ENCODE data around the gene CDH4.
"Not testable (repeated sequence)": the region's sequence is repeated elsewhere in the genome, so short reads cannot be mapped to it uniquely, and the experiment has no call there.

The CDH4 gene

GRCh38 chr20:61979701-61980635 is 727.9 kb downstream of the CDH4 start:
- no peak overlapping the region for H4K8ac ChIP-seq (ENCODE audit: low read depth, low read length)
- H3K4me3 ChIP-seq (ENCODE audit: low read depth, low read length) = no peak overlapping the region
- no CpG with 5 or more reads among the region's 65 CpGs for WGBS (ENCODE audit: extremely low coverage, insufficient coverage, insufficient read length)

GRCh38 chr20:61980647-61981583 is 728.9 kb downstream of the CDH4 start:
- Histone ChIP-seq H3K9me3 (ENCODE audit: insufficient read depth, low read depth, low read length) (no peaks in the 10 kb centered on the region), H3K23ac (ENCODE audit: low read length) (no peak overlapping the region), H2AK5ac (ENCODE audit: low read length) (no peak overlapping the region), H3K4me2 (ENCODE audit: low read length) (no peak overlapping the region), H3K14ac (ENCODE audit: low read length) (no peak overlapping the region), H3K79me1 (ENCODE audit: low read length) (no peaks in the 10 kb centered on the region), H3K36me3 (ENCODE audit: control insufficient read depth in 1 of 2, insufficient read depth in 2 of 2, low read length in 2 of 2) (peaks cover 39 to 49% of the 10 kb centered on the region in 2 experiments), H3K79me2 (ENCODE audit: control insufficient read depth, insufficient read depth, low read length, poor library complexity) (no peaks in the 10 kb centered on the region), H2BK12ac (ENCODE audit: low read length) (no peak overlapping the region), H3K27me3 (ENCODE audit: insufficient read depth, low read length) (no peaks in the 10 kb centered on the region), H2BK120ac (ENCODE audit: insufficient read depth, low read length, poor library complexity) (no peak overlapping the region), H4K91ac (ENCODE audit: low read depth, low read length) (no peak overlapping the region), H3K18ac (ENCODE audit: low read length) (no peak overlapping the region), H4K8ac (ENCODE audit: low read depth, low read length) (no peak overlapping the region), H3K9ac (ENCODE audit: low read length) (no peak overlapping the region), H2BK5ac (ENCODE audit: low read depth, low read length, poor library complexity) (no peak overlapping the region), H3K4me3 (ENCODE audit: low read depth, low read length) (no peak overlapping the region), H3K4ac (ENCODE audit: low read depth, low read length) (no peak overlapping the region), H3K27ac (ENCODE audit: low read depth, low read length) (no peak overlapping the region), H2AFZ (ENCODE audit: insufficient read depth, low read length, poor library complexity) (no peak overlapping the region), H3K4me1 (ENCODE audit: control insufficient read depth in 1 of 2, insufficient read depth in 2 of 2, low read length in 2 of 2) (no peaks in the 10 kb centered on the region), H4K12ac (ENCODE audit: low read depth, low read length) (no peak overlapping the region)
- no CpG with 5 or more reads among the region's 22 CpGs for WGBS (ENCODE audit: extremely low coverage, insufficient coverage, insufficient read length)
- DNase-seq = peak in 1 of 2 donors; percentile 29

More at GRCh38 chr20:61979701-61980635, 727.9 kb downstream of the CDH4 start:
- H3K14ac ChIP-seq (ENCODE audit: low read length) = no peak overlapping the region
- H3K79me1 ChIP-seq (ENCODE audit: low read length) = no peaks in the 10 kb centered on the region
- no peaks in the 10 kb centered on the region for H3K4me1 ChIP-seq (ENCODE audit: control insufficient read depth in 1 of 2, insufficient read depth in 2 of 2, low read length in 2 of 2)
- H3K9me3 ChIP-seq (ENCODE audit: insufficient read depth, low read depth, low read length) = no peaks in the 10 kb centered on the region
- H3K79me2 ChIP-seq (ENCODE audit: control insufficient read depth, insufficient read depth, low read length, poor library complexity) = no peaks in the 10 kb centered on the region
- H3K23ac ChIP-seq (ENCODE audit: low read length) = no peak overlapping the region
- peaks cover 36 to 44% of the 10 kb centered on the region in 2 experiments for H3K36me3 ChIP-seq (ENCODE audit: control insufficient read depth in 1 of 2, insufficient read depth in 2 of 2, low read length in 2 of 2)
- no peak overlapping the region for H3K9ac ChIP-seq (ENCODE audit: low read length)
- H4K12ac ChIP-seq (ENCODE audit: low read depth, low read length) = no peak overlapping the region
- H2AK5ac ChIP-seq (ENCODE audit: low read length) = no peak overlapping the region
- no peak overlapping the region for H2BK120ac ChIP-seq (ENCODE audit: insufficient read depth, low read length, poor library complexity)
- H3K18ac ChIP-seq (ENCODE audit: low read length) = no peak overlapping the region
- H2BK12ac ChIP-seq (ENCODE audit: low read length) = no peak overlapping the region
- no peak overlapping the region for H2AFZ ChIP-seq (ENCODE audit: insufficient read depth, low read length, poor library complexity)
- no peak overlapping the region for H3K4ac ChIP-seq (ENCODE audit: low read depth, low read length)
- H4K91ac ChIP-seq (ENCODE audit: low read depth, low read length) = no peak overlapping the region
- no peak overlapping the region for H2BK5ac ChIP-seq (ENCODE audit: low read depth, low read length, poor library complexity)
- no peak overlapping the region for H3K27ac ChIP-seq (ENCODE audit: low read depth, low read length)
- no peak for DNase-seq
- H3K4me2 ChIP-seq (ENCODE audit: low read length) = no peak overlapping the region
- H3K27me3 ChIP-seq (ENCODE audit: insufficient read depth, low read length) = no peaks in the 10 kb centered on the region

- H3K18ac ChIP-seq (ENCODE audit: low read length); H4K8ac ChIP-seq (ENCODE audit: low read depth, low read length); H3K4ac ChIP-seq (ENCODE audit: low read depth, low read length); H2AFZ ChIP-seq (ENCODE audit: insufficient read depth, low read length, poor library complexity); H3K79me2 ChIP-seq (ENCODE audit: control insufficient read depth, insufficient read depth, low read length, poor library complexity); H2BK5ac ChIP-seq (ENCODE audit: low read depth, low read length, poor library complexity); H3K4me1 ChIP-seq (ENCODE audit: control insufficient read depth in 1 of 2, insufficient read depth in 2 of 2, low read length in 2 of 2); DNase-seq; H3K4me3 ChIP-seq (ENCODE audit: low read depth, low read length); H4K12ac ChIP-seq (ENCODE audit: low read depth, low read length); H3K4me2 ChIP-seq (ENCODE audit: low read length); H3K23ac ChIP-seq (ENCODE audit: low read length); H3K27ac ChIP-seq (ENCODE audit: low read depth, low read length); H3K79me1 ChIP-seq (ENCODE audit: low read length); H2AK5ac ChIP-seq (ENCODE audit: low read length); H3K27me3 ChIP-seq (ENCODE audit: insufficient read depth, low read length); H3K9ac ChIP-seq (ENCODE audit: low read length); H4K91ac ChIP-seq (ENCODE audit: low read depth, low read length); H3K9me3 ChIP-seq (ENCODE audit: insufficient read depth, low read depth, low read length); H2BK120ac ChIP-seq (ENCODE audit: insufficient read depth, low read length, poor library complexity); H3K14ac ChIP-seq (ENCODE audit: low read length); H2BK12ac ChIP-seq (ENCODE audit: low read length): not testable (repeated sequence)
- WGBS (ENCODE audit: extremely low coverage, insufficient coverage, insufficient read length) = no CpG with 5 or more reads among the region's 11 CpGs
- H3K36me3 ChIP-seq (ENCODE audit: control insufficient read depth in 1 of 2, insufficient read depth in 2 of 2, low read length in 2 of 2) = peaks cover 32 to 44% of the 10 kb centered on the region in 2 experiments
Observed at GRCh38 chr20:61981691-61982090, 729.6 kb downstream of the CDH4 start.

- Histone ChIP-seq H3K4me1 (ENCODE audit: control insufficient read depth in 1 of 2, insufficient read depth in 2 of 2, low read length in 2 of 2) (no peaks in the 10 kb centered on the region), H3K4me3 (ENCODE audit: low read depth, low read length) (no peak overlapping the region), H3K18ac (ENCODE audit: low read length) (no peak overlapping the region), H2BK5ac (ENCODE audit: low read depth, low read length, poor library complexity) (no peak overlapping the region), H3K23ac (ENCODE audit: low read length) (no peak overlapping the region), H3K27me3 (ENCODE audit: insufficient read depth, low read length) (no peaks in the 10 kb centered on the region), H3K14ac (ENCODE audit: low read length) (no peak overlapping the region), H2BK120ac (ENCODE audit: insufficient read depth, low read length, poor library complexity) (no peak overlapping the region), H4K91ac (ENCODE audit: low read depth, low read length) (no peak overlapping the region), H4K12ac (ENCODE audit: low read depth, low read length) (no peak overlapping the region), H4K8ac (ENCODE audit: low read depth, low read length) (no peak overlapping the region), H3K79me1 (ENCODE audit: low read length) (no peaks in the 10 kb centered on the region), H3K27ac (ENCODE audit: low read depth, low read length) (no peak overlapping the region), H2AK5ac (ENCODE audit: low read length) (no peak overlapping the region), H2AFZ (ENCODE audit: insufficient read depth, low read length, poor library complexity) (no peak overlapping the region), H3K9ac (ENCODE audit: low read length) (no peak overlapping the region), H3K79me2 (ENCODE audit: control insufficient read depth, insufficient read depth, low read length, poor library complexity) (no peaks in the 10 kb centered on the region), H2BK12ac (ENCODE audit: low read length) (no peak overlapping the region), H3K36me3 (ENCODE audit: control insufficient read depth in 1 of 2, insufficient read depth in 2 of 2, low read length in 2 of 2) (peaks cover 33 to 45% of the 10 kb centered on the region in 2 experiments), H3K4me2 (ENCODE audit: low read length) (no peak overlapping the region), H3K4ac (ENCODE audit: low read depth, low read length) (no peak overlapping the region), H3K9me3 (ENCODE audit: insufficient read depth, low read depth, low read length) (no peaks in the 10 kb centered on the region)
- no CpG with 5 or more reads among the region's 18 CpGs for WGBS (ENCODE audit: extremely low coverage, insufficient coverage, insufficient read length)
- DNase-seq = no peak
Observed at GRCh38 chr20:61982191-61982950, 730.3 kb downstream of the CDH4 start.
